GM10847 (cell line): ENCODE results near the gene RANBP17.

Source experiments
- POLR2A ChIP-seq: IDR thresholded peaks from 2 replicates; pipeline ENCODE4 v1.6.1; 2011; ENCODE audit not compliant: insufficient read length; ENCODE audit errors: extremely low read depth

The RANBP17 gene

DNA sequence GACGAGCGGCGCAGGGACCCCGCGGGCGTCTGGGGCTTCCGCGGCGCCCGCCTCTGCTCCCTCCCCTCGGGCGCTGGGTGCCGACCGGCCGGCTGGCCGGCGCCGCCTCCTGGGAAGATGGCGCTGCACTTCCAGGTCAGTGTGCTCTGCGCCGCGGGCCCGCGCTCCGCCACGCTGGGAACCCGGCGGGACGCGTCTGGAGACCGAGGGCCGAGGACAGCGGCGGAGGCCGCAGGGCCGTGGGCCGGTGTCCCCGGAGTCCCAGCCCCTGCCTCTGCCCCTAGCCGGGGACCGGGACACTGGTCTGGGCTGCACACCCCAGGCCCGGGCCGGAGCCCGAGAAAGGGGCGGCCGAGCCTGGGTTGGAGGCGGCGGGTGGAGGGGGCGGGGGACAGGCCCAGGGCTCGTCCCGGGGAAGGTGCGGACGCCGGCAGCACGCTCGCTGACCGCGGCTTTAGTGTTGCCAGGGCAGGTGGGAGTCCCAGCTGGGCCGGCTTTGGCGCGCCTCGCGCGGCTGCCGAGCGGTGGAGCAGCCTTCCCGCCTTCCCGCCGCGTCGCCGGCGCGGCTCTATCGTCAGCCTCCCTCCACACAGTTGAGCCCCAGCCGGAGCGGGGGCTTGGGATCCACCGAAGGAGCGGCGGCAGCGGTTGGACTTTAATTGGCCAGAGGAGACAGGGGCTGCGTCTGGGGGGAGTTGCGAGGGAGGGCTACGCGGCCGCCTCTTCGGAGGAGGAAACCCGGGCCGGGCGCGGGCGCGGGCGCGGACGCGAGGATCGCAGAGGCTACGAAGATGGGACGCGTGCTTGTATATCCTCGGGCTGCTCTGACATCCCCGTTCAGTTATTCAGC is at the start of gene RANBP17:
Gene RANBP17, plus strand, starts transcription at position 102 of the 850 bp plus-strand sequence.
- TF ChIP-seq POLR2A = no peak

- no peak for TF ChIP-seq POLR2A
These were observed 48.6 kb upstream of the RANBP17 start for GRCh38 chr5:170813231-170813630.

GRCh38 chr5:170817195-170817594 is 44.6 kb upstream of the RANBP17 start:
- TF ChIP-seq POLR2A = no peak

DNA sequence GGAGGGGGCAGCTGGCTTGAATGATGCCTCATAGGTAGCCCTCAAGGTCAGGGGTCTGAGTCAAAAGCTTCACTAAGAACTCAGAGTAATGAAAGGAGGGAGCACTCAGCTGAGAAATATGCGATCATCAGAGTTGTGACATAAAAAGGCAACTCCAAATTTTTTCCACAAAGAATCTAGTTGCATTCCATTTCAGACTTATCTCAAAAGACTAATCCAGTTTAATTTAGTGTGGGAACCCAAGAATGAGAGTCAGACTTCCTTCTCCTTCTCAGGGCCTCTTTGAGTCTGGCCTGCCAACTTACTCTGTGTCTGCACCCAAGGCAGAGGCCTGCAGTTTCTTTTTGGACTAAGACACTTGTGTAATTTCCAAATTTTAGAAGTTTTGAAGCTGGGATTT is 43.6 kb upstream of the RANBP17 start:
- TF ChIP-seq POLR2A = no peak

- no peak for TF ChIP-seq POLR2A
These were observed 42.0 kb upstream of the RANBP17 start for GRCh38 chr5:170819824-170820223.

DNA sequence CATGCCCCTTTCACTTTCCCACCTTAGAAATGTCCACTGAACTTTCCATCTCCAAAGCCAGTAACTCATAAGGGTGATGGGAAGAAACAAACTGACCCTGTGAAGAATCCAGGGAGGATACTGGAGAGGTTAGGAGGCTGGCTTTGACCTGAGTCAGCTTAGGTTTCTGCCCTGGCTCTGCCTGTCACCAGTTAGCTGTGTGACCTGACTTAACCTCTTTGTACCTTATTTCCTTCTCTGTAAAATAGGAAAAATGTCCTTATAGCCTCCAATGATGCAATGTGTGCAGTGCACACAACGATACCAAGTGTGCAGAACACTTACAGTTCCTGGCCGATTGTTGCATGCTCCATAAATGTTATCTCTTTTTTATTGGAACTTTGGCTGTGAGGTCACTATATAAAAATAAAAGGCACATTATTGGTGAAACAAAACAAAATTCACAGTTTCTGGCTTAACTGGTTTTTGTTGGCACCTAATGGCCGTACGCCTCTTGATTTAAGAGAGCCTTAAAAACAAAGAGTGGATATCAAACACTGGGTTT is 40.5 kb upstream of the RANBP17 start:
- TF ChIP-seq POLR2A = no peak

- TF ChIP-seq POLR2A = no peak
These were observed 35.7 kb upstream of the RANBP17 start for GRCh38 chr5:170826117-170826516.

DNA sequence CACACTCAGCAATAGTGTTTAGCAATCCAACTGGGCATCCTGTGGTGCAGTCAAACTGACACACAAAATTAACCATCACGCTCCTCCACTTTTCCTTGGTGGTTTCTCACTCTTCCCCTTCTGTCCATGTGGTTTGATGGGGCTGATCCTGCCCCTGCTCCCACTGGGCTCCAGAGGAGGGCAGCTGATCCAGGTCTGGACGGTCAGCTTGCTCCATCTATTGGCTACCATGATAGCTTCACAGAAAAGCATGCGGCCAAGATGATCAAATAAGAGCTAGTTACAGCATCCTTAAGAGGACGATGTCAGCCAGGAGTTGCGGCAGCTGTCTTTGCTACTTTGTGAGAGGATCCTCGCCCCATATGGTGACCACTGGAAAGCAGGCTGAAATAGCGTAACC is 29.6 kb upstream of the RANBP17 start:
- TF ChIP-seq POLR2A = no peak

DNA sequence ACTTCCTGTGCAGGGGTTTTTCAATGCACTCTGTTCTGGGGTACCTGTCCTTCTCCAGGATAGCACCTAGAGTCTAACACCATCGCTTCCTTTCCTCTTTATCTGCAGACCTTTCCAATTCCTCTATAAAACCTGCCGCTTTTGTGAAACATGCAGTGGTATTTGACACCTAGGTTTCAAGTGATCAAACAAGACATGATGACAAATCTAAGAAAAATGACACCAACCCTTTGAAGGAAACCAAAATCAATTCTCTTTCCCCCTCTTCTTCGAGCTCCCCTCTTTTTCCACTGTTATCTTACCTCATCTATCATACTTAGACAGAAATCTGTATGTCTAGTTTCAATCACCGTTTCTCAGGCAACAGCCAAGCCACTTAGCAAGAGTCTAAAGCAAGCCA is 25.6 kb upstream of the RANBP17 start:
- TF ChIP-seq POLR2A = no peak

DNA sequence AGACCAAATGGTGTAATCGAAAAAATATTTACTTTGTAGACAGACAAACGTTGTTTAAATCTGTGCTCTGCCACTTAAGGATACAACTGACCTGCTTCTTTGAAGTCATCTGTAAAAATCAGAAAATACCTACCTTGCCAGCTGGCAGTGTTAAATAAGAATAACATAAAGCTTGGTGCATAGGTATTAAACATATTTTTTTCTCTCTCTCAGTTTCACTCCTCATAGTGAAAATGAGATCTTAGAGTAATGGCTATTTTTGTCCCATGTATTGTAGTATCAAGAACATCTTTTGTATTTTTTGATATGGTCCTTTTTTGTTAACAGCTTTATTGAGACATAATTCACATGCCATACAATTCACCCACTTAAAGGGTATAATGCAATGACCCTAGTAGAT is 17.9 kb upstream of the RANBP17 start:
- no peak for TF ChIP-seq POLR2A

DNA sequence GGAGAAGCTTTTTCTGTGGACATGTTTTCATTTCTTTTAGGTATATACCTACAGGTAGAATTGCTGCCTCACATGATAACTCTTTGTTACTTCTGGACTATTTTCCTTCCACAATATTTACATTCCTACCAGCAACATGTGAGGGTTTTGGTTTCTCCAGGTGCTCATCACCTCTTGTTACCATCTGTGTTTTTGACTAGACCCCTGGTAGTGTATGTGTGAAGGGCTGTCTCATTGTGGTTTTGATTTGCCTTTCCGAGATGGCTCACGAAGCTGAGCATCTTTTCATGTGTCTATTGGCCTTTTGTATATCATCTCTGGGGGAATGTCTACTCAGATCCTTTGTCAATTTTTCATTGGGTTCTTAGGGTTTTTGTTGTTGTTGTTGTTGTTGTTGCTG is 17.2 kb upstream of the RANBP17 start:
- TF ChIP-seq POLR2A = no peak

DNA sequence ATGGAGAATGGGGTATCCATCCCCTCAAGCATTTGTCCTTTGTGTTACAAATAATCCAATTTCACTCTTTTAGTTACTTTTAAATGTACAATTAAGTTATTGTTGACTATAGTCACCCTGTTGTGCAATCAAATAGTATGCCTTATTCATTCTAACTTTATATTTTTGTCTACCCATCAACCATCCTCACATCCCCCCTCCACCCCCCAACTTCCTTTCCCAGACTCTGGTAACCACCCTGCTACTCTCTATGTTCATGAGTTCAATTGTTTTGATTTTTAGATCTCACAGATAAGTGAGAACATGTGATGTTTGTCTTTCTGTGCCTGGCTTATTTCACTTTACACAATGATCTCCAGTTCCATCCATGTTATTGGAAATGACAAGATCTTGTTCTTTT is 15.4 kb upstream of the RANBP17 start:
- no peak for TF ChIP-seq POLR2A

- TF ChIP-seq POLR2A = no peak
These were observed 15.0 kb upstream of the RANBP17 start for GRCh38 chr5:170846846-170847245.

- TF ChIP-seq POLR2A = no peak
These were observed 13.8 kb upstream of the RANBP17 start for GRCh38 chr5:170848033-170848432.

- TF ChIP-seq POLR2A = no peak
These were observed 12.4 kb upstream of the RANBP17 start for GRCh38 chr5:170849374-170849773.

- no peak for TF ChIP-seq POLR2A
These were observed 7.3 kb upstream of the RANBP17 start for GRCh38 chr5:170854566-170854965.

GRCh38 chr5:170857066-170857465 is 4.8 kb upstream of the RANBP17 start:
- no peak for TF ChIP-seq POLR2A
